Activated CD8-positive, alpha-beta memory T cell treated with anti-CD3 and anti-CD28 coated beads, Interleukin-2, amount 50 U/mL, for 24 hours (primary cell): ENCODE data around the gene ATP6V1B1.
"Not testable (repeated sequence)": the region's sequence is repeated elsewhere in the genome, so short reads cannot be mapped to it uniquely, and the experiment has no call there.

Experiments
- DNase-seq: peaks from one replicate; pipeline ENCODE4 v3.0.0-alpha.2; 2020; ENCODE audit errors: extremely low read depth

Gene ATP6V1B1

DNA sequence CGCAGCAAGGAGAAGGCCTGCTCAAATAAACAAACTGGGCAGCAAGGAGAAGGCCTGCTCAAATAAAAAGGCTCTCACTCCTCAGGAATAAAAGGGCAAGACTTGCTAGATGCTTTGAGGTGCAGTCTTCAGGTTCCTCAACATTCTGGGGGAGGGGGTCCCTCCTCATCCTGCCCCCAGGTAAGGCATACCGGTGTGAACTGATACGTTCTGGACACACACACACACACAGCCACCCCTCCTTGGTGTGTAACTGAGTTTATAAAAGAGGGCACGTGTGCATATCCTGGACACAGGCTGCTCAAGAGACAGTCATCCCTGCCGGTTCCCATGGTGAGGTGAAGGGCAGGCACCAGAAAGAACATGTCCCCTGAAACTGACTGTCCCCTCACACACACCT, 54.5 kb downstream of the ATP6V1B1 start:
- no peak for DNase-seq

DNA sequence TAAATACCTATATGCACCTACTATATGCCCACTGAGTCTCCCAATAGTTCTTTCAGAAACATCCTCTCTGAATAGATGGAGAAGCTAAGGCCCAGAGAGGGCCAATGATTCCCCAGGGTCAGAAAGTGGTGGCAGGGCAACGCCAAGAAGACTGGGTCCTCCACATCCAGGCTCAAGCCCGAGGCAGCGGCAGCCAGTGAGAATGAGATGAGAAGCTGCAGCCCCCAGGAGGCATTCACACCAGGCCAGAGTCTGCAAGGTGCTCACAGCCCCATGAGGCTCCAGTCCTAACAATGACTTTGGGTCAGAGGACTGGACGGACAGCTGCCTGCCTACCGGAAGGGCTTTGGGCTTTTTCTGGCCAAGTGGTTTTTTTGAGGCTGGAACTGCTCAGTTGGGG, 55.4 kb downstream of the ATP6V1B1 start:
- DNase-seq, result no peak

DNA sequence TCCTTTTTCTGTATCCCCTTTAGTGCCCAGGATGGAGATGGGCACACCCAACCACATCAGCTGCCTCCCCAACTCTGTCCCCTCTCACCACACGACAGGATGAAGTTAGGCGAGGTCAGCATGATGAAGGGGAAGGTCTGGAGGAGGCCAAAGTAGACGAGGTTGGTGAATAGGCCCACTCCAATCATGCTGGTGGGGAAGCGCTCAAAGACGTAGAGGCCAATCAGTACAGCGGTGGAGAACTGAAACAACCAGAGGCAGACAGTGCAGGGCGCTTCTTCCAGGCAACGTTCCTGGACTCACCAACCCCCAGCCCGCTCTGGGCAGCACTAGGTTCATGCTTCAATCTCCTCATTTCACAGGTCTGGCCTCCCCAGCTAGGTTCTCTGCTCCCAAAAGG, 56.0 kb downstream of the ATP6V1B1 start:
- DNase-seq, result no peak

DNA sequence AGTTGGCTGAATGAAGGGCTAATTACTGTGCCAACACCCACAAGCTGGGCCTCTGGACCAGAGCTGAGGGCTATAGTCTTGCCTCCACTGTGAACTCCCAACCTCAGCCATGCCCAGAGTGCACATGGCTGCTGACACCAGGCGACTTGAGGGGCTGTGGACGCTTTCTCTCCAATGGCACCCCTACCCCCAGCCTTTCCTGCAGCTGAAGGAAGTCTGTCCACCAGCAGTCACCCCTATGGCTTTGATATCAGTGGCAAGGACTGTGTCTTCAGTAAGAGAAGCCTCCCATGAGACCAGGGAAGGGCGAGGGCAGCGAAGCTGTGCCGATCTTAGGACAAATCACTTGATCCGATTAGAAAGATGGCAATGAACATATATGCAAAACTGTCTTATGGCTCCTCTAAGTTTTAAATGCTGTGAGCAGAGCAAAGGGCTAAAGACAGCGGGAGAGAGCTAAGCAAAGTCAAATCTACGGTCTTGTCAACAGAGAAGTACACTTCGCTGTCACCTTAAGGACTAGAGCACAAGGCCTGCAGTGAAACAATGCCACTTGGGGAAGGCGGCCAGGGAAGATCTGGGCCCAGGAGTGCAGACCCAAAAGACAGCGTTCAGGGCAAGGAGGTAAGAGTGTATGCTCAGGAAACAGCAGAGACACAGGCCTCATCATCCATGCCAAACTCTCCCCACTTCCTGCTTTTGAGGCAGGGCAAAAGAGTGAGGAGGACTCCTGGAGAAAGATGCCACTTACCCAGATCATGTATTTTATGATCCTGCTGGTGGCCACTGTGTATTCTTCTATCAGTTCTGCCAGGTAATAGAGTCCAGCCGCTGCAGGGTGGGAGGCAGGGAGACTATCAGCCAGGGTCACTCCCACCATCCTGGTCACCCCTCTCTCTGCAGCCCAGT, 57.5 kb downstream of the ATP6V1B1 start:
- no peak for DNase-seq

DNA sequence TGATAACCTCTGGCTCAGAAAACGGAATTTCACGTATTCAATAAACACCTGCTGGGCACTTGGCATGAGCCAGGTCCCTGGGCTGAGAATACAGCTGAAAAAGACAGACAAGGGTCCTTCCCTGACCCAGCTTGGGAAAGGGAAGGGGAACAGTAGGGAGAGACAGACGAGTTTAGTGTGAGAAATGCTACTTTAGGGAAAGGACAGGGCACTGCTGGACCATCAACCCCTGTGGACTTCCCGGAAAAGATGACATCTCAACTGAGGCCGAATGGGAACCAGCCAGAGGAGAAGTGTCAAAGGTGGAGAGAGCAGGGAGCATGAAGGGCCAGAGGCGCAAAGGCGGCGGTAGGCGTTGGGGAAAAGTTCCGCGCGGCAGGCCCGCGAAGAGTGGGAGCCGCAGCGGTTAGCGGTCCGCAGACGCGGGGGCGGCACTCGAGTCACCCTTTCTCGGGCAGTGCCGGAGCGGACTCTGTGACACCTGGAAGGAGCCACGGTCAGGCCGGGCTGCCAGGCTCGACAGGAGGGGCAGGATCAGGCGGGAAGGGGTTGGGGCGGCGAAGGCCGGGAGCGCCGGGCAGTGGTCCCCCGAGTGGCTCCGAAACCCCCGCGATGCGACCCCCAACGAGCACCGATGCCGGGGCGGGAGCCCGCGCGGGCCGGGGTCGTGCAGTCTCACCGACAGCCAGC, 58.5 kb downstream of the ATP6V1B1 start:
- no peak for DNase-seq

DNA sequence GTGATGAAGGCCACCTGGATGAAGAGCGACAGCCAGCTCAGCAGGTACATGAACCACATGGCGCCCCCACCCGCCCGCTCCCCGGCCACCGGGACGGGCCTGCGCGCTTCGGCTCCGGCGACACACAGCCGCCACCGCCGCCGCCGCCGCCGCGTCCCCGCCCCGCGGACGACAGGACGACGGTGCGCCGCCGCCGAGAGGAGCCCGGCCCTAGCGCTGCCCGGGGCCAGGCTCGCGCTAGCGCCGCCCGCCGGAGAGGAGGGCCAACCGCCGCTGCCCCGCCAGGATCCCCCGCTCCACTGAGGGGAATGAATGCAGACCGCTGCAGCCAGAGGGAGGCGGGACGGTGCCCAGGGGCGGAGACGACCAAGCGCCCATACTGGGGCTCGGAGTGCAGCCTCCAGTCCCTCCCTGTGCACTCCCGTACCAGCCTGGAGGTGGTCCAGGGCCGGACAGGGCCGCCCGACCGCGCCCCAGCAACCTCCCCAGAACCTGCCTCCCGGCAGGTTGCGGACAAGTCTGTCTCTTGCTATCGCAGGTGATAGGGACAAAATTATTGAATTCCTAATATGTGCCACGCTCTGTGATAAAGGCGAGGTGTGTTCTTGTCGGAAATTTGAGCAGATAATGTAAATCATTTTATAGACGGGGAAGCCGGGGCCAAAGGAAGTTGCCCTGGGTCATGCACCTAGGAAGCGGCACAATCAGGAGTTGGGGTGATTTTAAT, 59.2 kb downstream of the ATP6V1B1 start, which contains the start of gene TEX261:
TSS of gene TEX261 (minus strand) at position 175 of the 727 bp plus-strand sequence. CDS start at position 59, 116 bp downstream.
- peak; percentile 76 for DNase-seq

DNA sequence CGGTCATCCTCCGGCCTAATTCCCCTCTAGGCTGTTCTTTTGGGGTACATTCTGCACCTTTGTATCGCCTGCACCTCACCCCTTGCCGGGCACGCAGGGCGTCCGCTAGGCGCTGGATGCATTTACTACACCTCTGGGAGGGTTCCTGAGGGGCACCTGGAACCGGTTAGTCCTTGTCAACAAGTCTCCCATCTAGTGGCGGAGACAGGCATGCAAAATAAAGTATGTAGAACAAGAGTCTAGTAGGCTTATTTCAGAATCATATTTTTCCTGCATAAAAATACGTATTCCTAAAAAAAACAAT, 59.7 kb downstream of the ATP6V1B1 start:
- DNase-seq, result no peak

DNA sequence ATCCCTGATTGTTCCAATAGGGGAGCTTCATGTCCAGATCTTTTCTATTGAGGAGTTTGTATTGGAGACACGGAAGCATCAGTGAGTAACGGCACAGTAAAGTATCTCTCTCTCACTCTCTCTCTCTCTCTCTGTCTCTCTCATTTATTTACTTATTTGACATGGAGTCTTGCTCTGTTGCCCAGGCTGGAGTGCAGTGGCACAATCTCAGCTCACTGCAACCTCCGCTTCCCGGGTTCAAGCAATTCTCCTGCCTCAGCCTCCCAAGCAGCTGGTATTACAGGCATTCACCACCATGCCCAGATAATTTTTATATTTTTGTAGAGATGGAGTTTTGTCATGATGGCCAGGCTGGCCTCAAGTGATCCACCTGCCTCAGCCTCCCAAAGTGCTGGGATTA, 63.2 kb downstream of the ATP6V1B1 start:
- DNase-seq, result not testable (repeated sequence)

DNA sequence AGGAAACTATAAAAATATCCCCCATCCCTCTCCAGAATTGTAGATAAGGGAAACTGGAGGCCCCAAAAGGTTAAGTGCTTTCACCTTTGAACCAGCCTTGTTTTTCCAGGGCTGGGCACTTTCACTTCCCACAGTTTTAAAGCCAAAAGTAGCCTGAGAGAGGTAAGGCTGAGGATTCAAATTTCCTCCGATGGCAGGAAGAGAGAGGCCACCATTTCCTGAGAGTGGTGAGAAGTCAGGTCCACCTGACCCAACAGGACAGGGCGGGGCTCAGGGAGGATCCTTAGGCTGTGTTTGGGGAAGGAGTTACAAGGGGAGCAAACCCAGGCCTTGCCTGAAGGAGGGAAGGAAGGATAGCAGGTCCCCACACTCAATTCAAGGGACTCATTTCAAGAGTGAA, 63.7 kb downstream of the ATP6V1B1 start:
- no peak for DNase-seq

DNA sequence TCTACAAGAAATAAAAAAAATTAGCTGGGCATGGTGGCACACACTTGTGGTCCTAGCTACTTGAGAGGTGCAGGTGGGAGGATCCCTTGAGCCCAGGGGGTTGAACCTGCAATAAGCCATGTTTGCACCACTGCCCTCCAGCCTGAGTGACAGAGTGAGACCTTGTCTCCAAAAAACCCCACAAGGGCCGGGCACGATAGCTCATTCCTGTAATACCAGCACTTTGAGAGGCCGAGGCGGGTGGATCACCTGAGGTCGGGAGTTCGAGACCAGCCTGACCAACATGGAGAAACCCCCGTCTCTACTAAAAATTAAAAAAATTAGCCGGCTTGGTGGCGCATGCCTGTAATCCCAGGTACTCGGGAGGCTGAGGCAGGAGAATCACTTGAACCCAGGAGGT, 64.2 kb downstream of the ATP6V1B1 start:
- not testable (repeated sequence) for DNase-seq

DNA sequence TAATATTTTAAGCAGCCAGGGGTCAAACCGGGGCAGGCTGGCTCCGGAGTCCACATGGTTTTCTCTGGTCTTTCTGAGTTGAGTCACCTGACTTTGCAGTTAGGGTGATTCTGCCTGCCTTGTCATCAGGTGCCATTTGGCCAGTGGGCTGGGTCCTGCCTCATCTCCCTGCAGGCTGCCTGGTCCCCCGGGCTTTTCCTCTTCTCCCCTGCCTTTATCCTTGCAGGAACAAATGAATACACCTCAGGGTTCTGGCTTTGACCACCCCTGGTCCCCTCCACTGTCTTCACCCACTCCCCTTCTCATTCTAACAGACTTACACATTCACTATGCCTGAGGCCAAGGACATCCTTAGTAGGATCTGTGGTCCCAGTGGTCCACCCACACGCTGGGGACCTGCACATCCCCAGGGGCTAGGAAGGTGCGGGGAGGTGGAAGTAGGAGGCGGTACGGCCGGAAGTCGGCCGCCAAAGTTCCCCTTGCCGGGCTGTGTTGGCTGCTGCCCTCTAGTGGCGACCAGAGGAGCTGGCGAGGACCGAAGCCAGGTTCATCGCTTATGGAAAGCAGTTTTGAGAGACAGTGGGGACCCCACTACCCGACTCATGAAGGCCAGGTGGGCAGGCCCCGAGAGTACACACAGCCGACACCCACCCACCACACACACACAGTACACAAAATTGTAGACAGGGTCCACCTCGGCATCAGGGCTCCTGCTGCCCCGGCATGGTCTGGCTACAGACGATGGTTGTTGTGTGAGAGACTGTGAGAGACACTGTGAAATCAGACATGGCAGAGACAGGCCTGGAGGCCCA, 65.3 kb downstream of the ATP6V1B1 start:
- DNase-seq, result peak; percentile 56

DNA sequence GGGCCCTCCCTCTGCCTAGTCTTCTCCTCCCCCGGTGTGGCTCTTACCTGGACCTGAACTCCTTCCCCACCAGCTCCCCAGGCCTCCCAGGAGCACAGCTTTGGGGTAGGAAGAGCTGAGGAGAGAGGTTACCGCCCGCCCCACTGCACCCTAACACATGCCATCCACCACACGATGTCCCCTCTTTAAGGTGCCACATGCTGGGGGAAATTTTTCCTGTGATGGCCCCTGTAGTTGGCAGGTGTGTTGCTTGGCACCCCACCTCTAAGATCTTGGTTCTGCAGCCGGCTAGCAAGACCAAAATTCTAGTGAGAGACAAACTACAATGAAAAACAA, 65.9 kb downstream of the ATP6V1B1 start:
- no peak for DNase-seq

DNA sequence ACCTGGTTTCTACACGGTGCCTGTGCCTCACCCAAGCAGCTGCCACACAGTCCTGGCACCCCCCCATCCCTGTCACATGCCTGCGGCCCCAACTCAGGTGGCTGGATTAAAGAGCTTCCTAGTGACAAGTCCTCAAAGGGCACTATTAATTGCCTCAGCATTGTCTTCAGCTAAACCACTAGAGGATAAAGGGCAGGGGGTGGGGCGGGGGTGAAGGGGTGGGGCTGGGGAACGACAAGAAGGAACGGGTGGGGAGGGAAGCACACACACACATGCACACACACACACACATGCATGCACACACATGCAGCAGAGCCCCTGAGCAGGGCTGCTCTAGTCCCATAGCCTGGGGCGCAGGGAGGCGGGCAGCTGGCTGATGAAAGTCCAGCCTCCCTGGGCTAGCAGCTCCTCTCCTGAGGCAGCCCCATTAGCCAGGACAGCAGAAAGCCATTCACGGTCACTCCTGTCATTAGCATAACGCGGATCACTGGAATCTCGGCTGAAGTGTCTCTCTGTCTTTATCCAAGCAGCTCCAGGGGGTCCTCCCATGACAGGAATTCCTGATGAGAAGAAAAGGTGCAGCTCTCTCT, 66.4 kb downstream of the ATP6V1B1 start:
- DNase-seq, result no peak

DNA sequence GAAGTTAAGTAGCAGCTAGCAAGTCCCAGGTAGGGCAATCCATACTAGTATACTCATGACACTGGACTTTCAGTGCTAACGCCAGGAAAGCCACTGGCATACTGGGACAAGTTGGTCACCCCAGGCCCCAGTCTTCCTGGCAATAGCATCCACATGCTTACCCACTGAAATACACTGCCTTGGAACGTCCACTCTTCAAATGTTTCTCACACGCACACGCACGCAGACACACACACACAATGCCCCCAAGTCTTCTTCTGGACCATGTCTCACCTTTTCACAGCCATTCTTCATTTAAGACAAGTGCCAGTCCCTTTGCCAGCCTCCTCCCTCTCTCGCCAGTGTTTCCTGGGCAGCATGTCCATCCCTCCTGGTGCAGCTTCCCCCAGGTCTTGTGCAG, 67.7 kb downstream of the ATP6V1B1 start:
- no peak for DNase-seq

DNA sequence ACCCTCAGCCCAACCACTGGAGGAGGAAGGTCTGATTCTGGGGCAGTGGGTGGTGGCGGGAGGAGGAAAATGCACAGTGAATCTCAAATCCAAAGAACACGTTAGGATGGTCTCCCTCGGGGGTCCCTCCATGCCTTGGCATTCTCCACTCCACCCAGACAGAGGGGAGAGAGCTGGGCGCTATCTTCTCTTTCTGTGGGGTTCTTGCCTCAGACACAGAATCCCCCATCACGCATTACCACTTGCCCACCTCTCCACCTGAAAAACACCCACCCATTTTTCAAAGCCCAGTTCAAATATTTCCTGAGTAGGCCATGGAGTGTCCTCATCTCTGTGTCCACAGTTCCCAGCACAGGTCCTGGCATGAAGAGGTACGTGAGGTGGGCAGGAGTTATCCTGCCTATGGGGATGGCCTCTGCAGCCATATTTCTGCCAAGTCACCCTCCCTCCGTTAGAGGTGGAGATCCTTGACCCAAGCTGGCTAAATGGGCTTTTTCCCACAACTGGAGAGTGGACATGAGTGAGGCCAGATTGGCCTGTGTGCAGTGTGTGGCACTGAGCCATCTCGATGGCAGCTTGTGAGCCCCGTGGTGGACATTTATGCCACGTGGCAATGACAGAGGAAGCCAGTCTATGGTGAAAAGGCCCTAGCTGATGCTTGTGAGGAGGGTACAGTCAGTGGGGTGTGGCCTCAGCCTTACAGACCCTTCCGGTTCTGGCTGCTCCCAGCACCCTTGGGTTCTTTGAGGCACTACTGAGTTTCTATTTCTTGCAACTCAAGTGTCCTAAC, 68.5 kb downstream of the ATP6V1B1 start:
- DNase-seq, result no peak

DNA sequence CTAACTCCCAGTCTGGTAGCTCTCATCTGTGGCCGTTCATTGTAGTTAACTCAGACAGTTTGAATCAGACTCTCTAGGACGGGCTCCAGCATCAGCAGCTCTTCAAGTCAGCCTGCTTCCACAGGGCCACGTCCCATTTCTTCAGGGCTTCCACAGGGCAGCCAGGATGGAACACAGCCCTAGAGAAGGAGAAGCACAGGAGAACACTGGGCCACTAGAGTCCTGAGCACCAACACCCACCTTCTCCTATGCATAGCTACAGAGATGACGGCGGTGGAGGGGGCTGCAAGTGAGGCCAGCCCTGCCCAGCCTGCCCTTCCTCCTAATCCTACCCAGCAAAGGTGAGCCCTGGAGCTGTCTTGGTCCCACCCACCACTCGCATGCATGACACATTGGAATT, 69.2 kb downstream of the ATP6V1B1 start:
- DNase-seq, result no peak

DNA sequence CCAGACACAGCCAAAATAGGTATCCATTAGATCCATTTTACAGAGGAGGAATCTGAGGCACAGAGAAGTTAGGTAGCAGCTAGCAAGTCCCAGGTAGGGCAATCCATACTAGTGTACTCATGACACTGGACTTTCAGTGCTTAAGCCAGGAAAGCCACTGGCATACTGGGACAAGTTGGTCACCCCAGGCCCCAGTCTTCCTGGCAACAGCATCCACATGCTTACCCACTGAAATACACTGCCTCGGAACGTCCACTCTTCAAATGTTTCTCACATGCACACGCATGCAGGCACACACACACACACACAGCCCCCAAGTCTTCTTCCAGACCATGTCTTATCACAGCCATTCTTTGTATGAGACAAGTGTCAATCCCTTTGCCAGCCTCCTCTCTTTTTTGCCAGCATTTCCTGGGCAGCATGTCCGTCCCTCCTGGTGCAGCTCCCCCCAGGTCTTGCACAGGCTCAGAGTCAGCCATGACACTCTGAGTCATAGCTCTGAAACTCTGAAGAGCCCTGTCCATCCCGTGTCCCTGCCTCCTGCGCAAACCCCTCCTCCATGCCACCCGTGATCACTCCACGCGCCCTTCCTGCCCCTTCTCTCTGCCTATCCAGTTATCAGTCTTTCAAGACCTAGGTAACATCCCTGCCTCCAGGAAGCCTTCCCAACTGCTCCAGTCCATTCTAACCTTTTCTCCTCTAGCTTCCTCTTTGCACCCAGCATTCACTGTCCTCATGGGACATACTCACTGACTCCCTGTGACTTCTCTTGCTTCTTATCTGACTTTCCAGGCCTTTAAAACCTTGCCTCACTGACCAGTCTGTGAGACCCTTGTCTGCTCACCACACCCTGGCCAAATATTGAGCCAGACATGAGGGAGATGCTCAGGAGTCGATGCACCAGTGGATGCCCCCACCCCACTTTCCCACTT, 69.8 kb downstream of the ATP6V1B1 start:
- no peak for DNase-seq

DNA sequence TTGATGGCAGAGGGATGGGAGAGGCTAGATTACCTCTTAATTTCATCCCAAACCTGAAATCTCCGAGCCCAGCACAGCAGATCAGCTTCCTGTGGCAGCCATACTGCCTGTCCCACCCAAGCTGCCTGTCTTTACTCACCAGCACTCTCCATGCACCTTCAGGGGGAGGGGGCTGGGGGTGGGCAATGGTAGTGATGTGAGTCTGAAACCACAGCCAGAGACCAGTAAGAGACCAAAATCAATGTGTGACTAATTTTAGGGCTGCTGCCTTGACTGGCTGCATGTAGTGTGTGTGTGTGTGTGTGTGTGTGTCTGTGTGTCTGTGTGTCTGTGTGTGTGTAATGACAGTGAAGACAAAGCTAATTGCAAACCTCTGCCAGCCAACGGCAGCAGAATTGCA, 70.6 kb downstream of the ATP6V1B1 start:
- no peak for DNase-seq

DNA sequence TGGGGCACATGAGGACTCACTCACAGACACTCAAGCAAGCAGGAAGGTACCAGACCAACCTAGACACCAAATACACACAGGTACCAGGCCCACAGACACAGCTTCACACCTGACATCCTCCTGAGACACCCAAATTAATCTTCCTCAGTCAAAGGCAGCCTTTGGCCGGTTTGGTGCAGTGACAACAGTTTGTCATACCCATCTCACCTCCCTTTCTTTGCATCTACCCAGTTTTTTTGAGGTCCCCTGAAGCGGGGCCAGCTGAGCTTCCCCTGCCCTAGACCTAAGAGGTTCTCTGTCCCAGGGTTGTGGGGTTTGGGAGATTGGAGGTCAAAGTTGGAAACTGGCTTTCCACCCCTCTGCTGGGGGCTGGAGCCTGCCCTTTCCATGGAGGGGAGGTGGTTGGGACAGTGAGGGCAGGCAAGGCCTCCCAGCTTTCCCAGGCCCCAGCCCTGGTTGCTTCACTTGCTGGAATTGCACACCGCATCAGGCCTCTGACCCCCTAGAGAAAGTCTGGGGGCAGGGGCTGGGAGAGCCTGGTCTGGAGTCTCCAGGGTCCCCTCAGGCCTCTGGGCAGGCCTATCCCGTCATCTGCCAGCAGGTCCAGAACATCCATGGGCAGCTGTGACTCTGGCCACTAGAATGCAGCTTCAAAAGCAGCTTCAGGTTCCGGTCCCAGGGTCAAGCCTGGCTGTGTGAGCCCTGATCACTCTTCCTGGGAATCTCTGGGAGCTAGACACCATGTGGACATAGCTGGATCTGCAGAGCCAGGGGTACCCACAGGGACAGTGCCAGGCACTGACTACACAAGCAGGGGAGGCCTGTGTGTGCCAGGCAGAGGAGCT, 71.5 kb downstream of the ATP6V1B1 start:
- no peak for DNase-seq
